ENCODE measurements around the gene ZNF415. TPM values are rescaled to one million over a fixed set of nuclear protein-coding genes. Genes with fewer than 3 reads are reported as not detected.
"Not testable (repeated sequence)": the region's sequence is repeated elsewhere in the genome, so short reads cannot be mapped to it uniquely, and the experiment has no call there.

Gene ZNF415
- total RNA-seq, 1 experiment from 2014 or later: 8.4 TPM

DNA sequence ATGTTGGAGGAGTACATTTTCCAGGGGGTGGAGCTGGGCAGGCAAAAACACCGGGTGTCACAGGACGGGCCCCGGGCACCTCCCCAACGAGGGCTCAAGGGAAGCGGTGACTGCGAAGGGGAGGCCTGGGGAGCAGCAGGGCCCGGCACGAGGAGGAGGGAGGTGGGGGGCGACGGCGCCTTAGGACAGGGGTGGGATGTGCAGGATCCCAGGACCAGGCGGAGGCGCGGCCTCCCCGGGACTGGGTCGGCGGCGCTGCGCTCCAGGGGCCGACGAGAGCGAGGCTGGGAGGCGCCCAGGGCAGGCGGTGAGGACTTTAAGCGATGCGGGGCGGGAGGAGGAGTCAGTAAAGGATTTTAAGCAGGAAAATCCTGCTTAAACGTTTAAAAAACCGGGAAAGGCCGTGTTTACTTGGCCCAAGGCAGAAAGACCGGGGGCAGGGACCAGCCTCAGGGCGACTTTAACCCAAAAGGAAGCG is 29.9 kb downstream of the ZNF415 start:
- peak; percentile 48 for DNase-seq (ENCODE audit: low read depth)

DNA sequence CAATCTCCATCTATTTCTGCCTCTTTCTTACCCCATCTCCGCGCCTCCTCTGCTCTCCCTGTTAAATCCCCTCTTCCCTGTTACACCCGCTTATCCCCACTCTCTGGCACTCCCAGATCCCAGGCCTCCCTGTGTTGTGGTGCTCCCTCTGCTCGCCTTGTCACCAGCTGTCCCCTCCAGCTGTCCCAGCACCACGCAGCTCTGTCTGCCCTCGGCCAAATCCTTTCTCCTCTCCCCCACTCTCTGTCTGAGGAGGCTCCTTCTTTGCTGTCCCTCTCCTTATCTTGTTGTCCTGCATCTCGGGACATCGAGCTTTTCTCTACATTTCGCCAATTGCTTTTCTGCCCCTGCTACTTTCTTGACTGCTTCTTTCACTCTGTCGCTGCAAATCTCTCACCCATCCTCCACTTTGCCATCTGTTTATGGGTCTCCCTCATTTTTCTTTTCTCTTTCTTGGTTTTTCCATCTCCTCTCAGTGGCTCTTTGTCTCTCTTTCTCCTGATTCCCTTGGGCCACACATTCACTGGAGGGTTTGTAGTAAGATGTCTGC is 30.4 kb downstream of the ZNF415 start:
- peak; percentile 3 for DNase-seq (ENCODE audit: low read depth)

DNA sequence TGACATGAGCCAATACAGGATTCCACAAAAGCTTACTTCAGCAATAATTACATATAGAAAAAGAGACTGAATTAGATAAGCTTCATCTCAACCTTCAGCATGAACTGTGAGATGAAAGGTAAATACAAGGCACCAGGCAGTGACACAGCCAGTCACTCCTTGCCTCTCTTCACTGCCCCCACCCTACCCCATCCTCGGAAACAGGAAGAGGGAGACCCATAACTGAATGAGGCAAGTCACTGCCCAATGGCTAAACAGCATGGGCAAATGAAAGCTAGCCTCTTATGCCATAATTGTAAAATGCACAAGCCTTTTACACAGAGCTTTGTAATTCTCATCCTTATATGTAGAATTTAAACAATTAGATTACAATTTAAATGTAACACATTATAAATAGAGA is 31.2 kb downstream of the ZNF415 start:
- DNase-seq (ENCODE audit: low read depth): peak; percentile 18

DNA sequence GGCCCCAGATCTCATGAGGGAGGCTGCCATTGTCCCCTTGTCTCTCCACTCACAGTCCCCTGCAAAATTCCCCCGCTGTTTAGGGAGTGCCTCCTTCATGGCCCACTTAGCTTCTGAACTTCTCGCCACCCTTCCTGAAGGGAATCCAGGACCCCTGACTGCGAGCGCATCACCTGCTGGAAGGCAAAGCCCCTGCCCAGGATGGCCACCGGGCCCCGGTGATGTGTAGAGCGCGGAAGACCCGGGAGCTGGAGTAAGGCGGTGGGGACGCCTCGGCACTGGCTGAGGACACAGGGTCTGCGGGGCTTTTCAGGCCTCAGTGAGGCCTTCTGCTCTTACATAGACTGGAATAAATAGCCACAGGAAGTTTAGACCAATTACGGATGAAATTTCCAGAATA is 34.1 kb downstream of the ZNF415 start:
- DNase-seq (ENCODE audit: low read depth): not testable (repeated sequence)

DNA sequence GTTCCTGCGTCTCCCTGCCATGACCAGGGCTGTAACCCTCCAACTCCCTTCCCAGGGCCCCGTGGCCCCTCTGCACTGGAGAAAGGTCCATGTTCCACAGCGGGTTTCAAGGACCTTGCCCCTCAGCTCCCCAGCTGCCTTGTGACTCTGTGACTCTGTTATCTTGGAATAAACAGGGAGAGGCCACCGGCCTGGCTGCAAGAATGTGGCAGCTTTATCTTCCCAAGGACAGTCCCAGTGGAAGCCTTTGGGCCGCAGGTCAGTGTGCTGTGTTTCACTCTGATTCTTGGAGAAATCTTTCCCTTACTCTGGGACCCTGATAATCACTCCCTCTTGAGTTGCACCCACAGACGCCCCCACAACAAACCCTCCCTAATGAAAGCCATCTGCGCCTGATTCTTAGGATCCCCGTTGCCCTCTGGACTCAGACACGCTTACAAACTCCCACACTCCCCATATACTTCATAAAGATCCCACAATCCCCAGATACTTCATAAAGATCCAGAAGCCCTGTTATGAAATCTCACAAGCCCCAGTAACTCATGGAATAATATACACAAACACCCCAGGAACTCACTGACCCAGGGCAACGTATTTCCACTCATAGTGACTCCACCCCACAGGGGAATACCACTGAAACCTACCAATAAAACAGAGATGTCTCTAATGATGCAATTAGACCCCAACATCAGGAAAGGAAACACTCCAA is 35.6 kb downstream of the ZNF415 start:
- DNase-seq (ENCODE audit: low read depth): not testable (repeated sequence)

DNA sequence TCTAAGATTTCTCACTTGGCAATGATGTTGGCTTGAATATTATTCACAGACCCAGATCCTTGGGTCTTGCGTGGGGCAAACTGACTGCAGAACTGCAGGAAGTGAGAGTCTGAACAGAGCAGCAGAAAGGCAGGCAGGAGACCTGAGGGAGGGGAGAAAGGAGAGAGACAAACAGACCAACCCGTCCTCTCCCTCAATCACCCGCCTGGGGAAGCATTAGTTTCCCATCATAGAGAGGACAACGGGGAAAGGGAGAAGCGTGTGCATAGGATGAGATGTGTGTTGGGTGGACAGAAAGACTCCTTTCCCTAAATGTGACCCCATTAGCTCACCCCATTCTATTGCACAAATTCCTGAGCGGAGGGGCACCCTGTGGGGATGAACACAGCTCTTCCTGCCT is 36.1 kb downstream of the ZNF415 start:
- DNase-seq (ENCODE audit: low read depth): not testable (repeated sequence)

DNA sequence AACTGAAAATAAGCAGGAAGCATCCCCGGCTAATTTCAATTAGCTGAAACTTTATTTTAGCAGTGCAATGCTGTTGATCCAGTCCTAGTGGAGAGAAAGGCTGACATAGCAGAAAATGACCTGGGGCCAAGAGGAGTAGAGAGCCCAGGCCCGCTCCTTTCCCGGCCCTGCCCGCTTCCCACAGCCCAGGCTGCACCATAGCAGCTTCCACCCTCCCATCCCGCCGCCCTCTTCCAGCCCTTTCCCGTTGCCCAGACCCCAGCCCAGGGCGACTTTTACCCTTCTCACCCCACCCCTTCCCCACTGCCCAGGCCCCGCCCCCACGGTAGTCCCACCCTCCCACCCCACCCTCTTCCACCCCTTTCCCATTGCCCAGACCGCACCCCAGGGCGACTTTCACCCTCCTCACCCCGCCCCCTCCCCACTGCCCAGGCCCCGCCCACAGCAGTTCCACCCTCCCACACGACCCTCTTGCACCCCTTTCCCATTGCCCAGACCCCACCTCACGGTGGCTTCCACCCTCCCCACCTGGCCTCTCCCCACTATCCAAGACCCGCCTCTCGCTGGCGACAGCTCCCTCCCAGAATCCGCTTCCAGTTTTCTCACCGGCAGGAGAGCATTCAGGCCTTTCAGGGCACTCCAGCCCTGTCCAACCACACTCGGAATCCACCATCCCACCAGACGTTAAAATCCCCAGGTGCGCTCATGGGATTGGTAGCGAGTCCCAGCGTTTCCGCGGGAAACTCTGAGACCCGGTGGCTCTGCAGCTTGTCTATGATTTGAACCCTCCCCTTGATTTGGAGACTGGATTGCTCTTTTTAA is 37.7 kb downstream of the ZNF415 start:
- no peak for DNase-seq (ENCODE audit: low read depth)

DNA sequence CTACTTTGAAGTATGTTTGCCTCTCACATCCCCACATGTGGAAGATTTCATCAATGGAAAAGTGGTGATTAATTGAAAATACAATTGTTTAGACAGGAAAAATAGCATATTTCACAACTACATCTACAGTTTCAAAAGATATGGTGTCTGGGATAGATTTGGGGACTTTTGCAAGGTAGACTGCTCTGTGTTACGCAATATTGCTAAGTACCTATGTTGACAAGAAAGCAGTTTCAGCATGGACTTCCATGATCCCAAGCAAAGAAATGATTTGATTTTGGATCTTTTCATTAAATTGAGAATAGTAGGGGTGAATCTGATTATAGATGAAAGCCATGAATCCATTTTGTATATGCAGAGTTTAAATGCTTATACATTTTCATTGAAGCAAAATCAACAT is 40.0 kb downstream of the ZNF415 start:
- no peak for DNase-seq (ENCODE audit: low read depth)

DNA sequence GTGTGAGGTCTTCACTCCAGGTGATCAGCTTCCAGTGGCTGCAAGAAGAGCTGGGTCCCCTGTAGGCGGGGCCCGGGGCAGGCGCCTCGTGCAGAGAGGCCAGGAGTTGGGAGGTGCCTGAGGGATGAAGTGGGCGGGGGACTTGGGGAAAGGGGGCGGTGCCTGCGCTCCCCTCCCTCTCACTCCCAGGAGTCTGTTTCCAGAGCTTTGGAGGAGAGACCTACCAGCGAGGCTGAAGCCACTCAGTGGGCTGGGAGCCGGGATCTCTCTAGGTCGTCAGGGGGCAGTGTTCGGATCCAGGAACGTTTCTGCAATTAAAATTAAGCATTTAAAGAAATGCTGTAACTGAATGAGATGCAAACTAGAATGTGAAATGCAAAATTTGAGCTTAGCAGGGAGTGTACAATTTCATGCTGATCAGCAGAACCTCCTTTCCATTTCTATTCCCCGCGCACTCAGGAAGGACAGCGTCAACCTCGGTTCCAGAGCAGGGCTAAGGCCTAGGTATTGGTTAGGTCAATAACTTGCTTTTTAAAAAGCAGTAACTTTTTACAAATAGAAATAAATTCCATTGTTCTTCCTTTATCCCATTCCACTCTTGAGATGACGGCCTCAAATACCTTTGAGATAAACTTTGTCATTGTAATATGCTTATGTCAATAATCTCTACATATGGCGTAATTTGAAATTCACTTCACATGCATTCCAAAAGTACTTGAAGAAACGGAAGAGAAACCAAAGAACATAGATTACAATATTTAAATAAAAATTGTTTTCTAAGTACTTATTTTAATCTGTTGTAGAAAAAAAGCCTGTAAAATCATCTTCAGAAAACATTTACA is 41.1 kb downstream of the ZNF415 start:
- DNase-seq (ENCODE audit: low read depth): no peak

DNA sequence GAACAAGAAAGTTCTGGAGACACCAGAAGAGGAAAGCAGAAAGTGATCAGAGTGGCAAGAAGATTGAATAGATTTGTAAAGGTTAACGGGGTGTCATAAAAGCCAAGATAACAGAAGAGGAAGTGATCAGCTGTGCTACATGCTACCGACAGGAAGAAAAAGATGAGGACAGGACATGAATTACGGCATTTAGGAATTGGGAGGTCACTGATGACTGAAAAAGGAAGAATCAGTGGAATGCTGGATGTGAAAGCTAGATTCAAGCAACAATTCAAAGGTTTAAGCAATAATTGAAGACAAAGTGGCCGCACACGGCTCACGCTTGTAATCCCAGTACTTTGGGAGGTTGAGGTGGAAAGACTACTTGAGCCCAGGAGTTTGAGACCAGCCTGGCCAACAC is 44.6 kb downstream of the ZNF415 start:
- DNase-seq (ENCODE audit: low read depth): no peak

DNA sequence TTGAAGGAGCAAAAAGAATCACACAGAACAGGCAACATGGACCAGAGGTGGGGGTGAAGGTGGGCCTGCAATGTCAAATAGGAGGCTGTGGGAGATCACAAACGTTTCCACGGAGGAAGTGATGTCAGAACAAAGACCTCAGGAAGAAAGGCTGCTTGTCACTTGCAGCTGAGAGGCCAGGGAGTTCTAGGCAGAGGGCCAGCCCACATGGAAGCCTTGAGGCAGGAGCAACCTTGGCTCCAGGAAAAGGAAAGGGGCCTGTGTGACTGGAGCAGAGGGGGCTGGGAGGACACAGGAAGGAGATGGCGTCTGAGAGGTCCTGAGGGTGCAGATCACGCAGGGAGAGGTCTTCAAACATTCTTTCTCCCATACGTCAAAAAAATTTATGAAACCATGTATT is 45.8 kb downstream of the ZNF415 start:
- DNase-seq (ENCODE audit: low read depth): no peak

DNA sequence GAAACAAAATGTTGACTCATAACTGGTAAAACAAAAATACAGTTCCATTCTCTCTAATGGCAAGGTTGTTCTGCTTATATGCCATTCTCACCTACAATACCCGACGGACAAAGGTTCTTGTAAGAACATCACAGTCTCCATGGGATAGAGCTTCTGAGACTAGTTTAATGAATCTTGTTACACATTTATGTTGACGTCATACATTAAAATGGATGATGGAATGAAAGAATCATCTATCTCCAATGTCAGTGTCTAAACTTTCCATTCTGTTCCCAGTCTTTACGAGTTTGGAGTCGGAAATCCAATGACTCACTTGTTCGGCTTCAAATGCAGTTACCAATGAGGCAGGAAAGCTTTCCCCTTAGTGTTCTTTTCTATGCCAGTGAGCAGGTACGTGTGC is 47.2 kb downstream of the ZNF415 start:
- DNase-seq (ENCODE audit: low read depth): no peak

DNA sequence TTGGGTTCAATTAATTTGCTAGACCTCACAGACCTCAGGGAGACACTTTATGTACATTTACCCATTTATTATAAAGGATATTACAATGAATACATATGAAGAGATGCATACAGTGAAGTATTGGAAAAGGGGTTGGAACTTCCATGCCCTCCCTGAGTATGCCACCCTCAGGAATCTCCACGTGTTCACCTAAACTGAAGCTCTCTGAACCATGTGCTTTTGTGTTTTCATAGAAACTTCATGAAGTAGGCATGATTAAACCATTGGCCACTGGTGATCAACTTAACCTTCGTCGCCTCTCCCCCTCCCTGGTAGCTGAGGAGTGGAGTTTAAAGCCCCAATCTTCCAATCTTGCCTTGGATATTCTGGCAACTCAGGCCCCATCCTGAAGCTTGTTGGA is 49.8 kb downstream of the ZNF415 start:
- DNase-seq (ENCODE audit: low read depth): no peak

DNA sequence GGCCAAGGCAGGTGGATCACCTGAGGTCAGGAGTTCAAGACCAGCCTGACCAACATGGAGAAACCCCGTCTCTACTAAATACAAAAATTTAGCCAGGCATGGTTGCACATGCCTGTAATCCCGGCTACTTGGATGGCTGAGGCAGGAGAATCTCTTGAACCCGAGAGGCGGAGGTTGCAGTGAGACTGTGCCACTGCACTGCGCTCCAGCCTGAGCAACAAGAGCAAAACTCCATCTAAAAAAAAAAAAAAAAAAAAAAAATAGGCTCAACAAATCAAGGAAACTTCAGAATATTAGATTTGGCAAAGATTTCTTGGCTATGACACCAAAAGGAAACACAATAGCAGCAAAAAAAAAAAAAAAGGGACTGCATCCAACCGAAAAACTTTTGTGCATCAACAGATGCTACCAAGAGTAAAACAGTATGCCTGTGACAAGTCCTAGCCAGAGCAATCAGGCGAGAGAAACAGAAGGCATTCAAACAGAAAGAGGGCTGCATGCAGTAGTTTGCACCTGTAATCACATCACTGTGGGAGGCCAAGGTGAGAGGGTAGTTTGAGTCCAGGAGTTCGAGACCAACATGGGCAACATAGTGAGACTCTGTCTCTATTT is 53.3 kb downstream of the ZNF415 start:
- no peak for DNase-seq (ENCODE audit: low read depth)

DNA sequence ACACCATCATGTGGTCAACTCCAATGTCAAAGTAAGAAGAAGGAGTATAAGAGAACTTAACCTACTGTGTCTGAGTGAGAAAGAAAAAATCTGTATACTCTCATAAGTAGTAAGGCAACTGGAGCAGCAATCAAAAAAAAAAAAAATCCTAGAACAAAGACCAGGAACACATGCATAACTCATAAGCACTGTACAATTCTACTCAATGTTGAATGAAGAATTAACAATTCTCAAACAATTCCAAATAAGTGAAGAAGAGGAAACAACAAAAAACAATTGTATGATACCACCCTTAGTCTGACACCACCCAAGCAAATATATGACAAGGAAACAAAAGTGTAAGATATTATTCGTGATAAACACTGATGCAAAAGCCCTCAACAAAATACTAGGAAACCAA is 54.0 kb downstream of the ZNF415 start:
- DNase-seq (ENCODE audit: low read depth): no peak

DNA sequence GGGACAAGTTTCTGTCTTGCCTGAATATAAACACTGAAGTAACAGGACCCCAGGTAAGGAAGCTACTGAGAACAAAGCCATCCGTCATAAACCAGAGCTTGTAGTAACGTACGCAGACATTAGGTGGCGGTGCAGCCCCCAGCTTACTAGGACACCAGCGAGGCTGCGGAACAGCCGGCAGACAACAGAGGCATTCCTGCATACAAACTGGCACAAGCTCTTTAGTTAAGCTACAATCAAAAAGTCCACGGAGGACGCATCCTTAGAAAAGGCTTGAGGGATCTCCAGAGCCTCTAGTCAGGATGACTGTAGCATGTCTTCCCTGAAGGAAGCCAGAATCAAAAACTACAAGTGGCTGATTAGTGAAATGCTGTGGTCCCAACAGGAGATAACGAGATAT is 55.7 kb downstream of the ZNF415 start:
- no peak for DNase-seq (ENCODE audit: low read depth)

DNA sequence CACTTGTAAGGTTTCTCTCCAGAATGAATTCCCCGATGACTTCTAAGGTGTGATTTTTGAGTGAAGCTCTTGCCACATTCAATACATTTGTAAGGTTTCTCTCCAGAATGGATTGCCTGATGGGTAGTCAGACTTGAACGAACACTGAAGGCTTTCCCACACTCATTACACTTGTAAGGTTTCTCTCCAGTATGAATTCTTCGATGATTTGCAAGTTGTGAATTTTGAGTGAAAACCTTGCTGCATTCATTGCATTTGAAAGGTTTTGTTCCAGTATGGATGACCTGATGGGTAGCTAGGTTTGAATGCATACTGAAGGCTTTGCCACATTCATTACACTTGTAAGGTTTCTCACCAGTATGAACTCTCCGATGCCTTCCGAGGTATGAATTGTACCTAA is 63.9 kb downstream of the ZNF415 start:
- no peak for DNase-seq (ENCODE audit: low read depth)

DNA sequence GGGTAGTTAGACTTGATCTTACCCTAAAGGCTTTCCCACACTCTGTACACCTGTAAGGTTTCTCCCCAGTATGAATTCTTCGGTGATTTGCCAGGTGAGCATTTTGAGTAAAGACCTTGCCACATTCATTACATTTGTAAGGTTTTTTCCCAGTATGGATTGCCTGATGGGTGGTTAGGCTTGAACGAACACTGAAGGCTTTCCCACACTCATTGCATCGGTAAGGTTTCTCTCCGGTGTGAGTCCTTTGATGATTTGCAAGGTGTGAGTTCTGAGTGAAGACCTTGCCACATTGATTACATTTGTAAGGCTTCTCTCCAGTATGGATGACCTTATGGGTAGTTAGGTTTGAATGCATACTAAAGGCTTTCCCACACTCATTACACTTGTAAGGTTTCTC is 64.5 kb downstream of the ZNF415 start:
- no peak for DNase-seq (ENCODE audit: low read depth)

DNA sequence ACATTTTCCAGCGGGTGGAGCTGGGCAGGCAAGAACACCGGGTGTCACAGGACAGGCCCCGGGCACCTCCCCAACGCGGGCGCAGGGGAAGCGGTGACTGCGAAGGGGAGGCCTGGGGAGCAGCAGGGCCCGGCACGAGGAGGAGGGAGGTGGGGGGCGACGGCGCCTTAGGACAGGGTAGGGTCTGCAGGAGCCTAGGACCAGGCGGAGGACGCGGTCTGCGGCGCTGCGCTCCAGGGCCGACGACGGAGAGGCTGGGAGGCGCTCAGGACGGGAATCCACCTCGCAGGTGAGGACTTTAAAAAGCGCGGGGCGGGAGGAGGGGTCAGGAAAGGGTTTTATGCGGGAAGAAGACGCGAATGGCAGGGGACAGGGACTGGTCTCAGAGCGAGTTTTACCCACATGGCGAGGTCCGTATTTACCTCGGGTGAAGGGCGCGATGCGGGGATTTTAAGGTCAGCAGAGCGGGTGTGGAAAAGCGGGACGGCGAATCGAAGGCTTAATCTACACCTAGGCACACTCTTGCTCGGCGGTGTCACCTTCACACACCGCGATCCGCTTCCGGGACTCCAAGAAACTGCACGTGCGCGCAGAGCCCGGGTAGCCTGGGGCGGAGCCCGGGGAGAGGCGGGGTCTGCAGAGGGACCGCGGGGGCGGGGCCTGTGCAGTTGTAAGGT is 74.7 kb downstream of the ZNF415 start:
- DNase-seq (ENCODE audit: low read depth): no peak
